Endothelial cell of umbilical vein (primary cell): Measurements from ENCODE around the gene OR5A2. TPM values are rescaled to one million over a fixed set of nuclear protein-coding genes. Genes with fewer than 3 reads are reported as not detected.

Experiments
- BruUV-seq: library from RNA; stranded (reverse); fragments of 400-500 nt; replicated peaks from 2 replicates; lab custom pipeline; 2021; lab: Mats Ljungman, UMichigan
- CTCF ChIA-PET: fragments of 300-600, 350-600 bp; sonication (Branson Sonifier 250); formaldehyde crosslinking; loops from one replicate; lab custom pipeline; 2021; ENCODE audit warnings: antibody characterized with exemption, inconsistent platforms; lab: Charles Lee
- POLR2A ChIA-PET: fragments of 300-600, 350-600 bp; sonication (Branson Sonifier 250); formaldehyde crosslinking; loops from one replicate; lab custom pipeline; 2021; ENCODE audit warnings: antibody characterized with exemption, inconsistent platforms; lab: Charles Lee
- DNase-seq: peaks from one replicate; pipeline ENCODE4 v3.0.0-alpha.2; 2011; ENCODE audit warnings: low read depth, low spot score
- FAIRE-seq: peaks from 2 replicates; lab custom pipeline; 2011; peaks lifted over from hg19 to GRCh38; lab: Jason Lieb, UNC
- H2AFZ ChIP-seq: 2 replicates; pipeline ENCODE4 v1.6.0; 2012; ENCODE audit warnings: low read depth, low read length, control low read depth, inconsistent platforms
- H3K27ac ChIP-seq: 2 replicates; pipeline ENCODE4 v1.5.1; 2011; ENCODE audit warnings: low read depth, mild to moderate bottlenecking, control low read depth, low read length, moderate library complexity; ENCODE audit not compliant: insufficient read depth
- H3K27me3 ChIP-seq, 2 experiments: 2 replicates each; pipeline versions ENCODE4 v1.6.0 to v1.6.1; 2011; ENCODE audit warnings: low read length in 2 of 2, mixed read lengths in 1 of 2; ENCODE audit not compliant: control insufficient read depth in 2 of 2, insufficient read depth in 2 of 2
- H3K36me3 ChIP-seq, 2 experiments: 2 replicates in 1 of 2; 3 replicates in 1 of 2; pipeline ENCODE4 v1.5.1; 2011; ENCODE audit warnings: low read length in 2 of 2, mild to moderate bottlenecking in 1 of 2, moderate library complexity in 1 of 2; ENCODE audit not compliant: control insufficient read depth in 2 of 2, insufficient read depth in 2 of 2; ENCODE audit errors: extremely low read depth in 1 of 2
- H3K4me1 ChIP-seq: 3 replicates; pipeline ENCODE4 v1.5.1; 2011; ENCODE audit warnings: mild to moderate bottlenecking, low read length; ENCODE audit not compliant: control insufficient read depth, insufficient read depth; ENCODE audit errors: extremely low read depth
- H3K4me2 ChIP-seq: 2 replicates; pipeline ENCODE4 v1.6.1; 2011; ENCODE audit warnings: low read length, control low read depth, mixed read lengths; ENCODE audit not compliant: insufficient read depth
- H3K4me3 ChIP-seq, 3 experiments: fragments of 200-600 bp in 1 of 3; sonication (generic), shearing (Covaris generic) in 1 of 3; replicated peaks in 1 of 3; 2 replicates each; pipeline ENCODE4 v1.5.1; 2011 to 2016; ENCODE audit warnings: control low read depth in 3 of 3, low read length in 3 of 3, mild to moderate bottlenecking in 2 of 3, inconsistent platforms in 1 of 3, low read depth in 1 of 3, moderate library complexity in 1 of 3; ENCODE audit not compliant: insufficient read depth in 1 of 3
- H3K79me2 ChIP-seq: 2 replicates; pipeline ENCODE4 v1.6.0; 2012; ENCODE audit warnings: low read length, inconsistent platforms; ENCODE audit not compliant: control insufficient read depth, insufficient read depth
- H3K9ac ChIP-seq: replicated peaks from 2 replicates; pipeline ENCODE3; 2011; ENCODE audit warnings: low read length, control low read depth; ENCODE audit not compliant: insufficient read depth; ENCODE audit errors: extremely low read depth
- H3K9me1 ChIP-seq: replicated peaks from 3 replicates; pipeline ENCODE4 v1.6.0; 2011; ENCODE audit warnings: mild to moderate bottlenecking, low read length; ENCODE audit not compliant: control insufficient read depth, insufficient read depth; ENCODE audit errors: extremely low read depth
- H3K9me3 ChIP-seq: replicated peaks from 2 replicates; pipeline ENCODE4 v1.5.1; 2012; ENCODE audit warnings: low read length, inconsistent platforms; ENCODE audit not compliant: control insufficient read depth, insufficient read depth
- H4K20me1 ChIP-seq: replicated peaks from 2 replicates; pipeline ENCODE3; 2011; ENCODE audit warnings: mild to moderate bottlenecking, low read length; ENCODE audit not compliant: control insufficient read depth, insufficient read depth; ENCODE audit errors: extremely low read depth
- EZH2 ChIP-seq: IDR thresholded peaks from 2 replicates; pipeline ENCODE4 v1.6.1; 2012; ENCODE audit warnings: borderline replicate concordance, low read depth, mild to moderate bottlenecking, moderate library complexity, low read length, inconsistent platforms; ENCODE audit not compliant: severe bottlenecking
- FOS ChIP-seq: IDR thresholded peaks from 2 replicates; pipeline ENCODE4 v1.6.1; 2011; ENCODE audit warnings: mild to moderate bottlenecking, low read length, moderate library complexity, borderline replicate concordance; ENCODE audit not compliant: insufficient read depth
- GATA2 ChIP-seq: IDR thresholded peaks from 2 replicates; pipeline ENCODE4 v1.7.0; 2011; ENCODE audit warnings: low read depth, mild to moderate bottlenecking, moderate library complexity, mixed read lengths, low read length; ENCODE audit not compliant: insufficient read length, insufficient read depth
- JUN ChIP-seq: IDR thresholded peaks from 2 replicates; pipeline ENCODE4 v1.6.1; 2011; ENCODE audit warnings: borderline replicate concordance, low read depth; ENCODE audit not compliant: insufficient read length, insufficient read depth
- MAX ChIP-seq: IDR thresholded peaks from 2 replicates; pipeline ENCODE4 v1.6.1; 2011; ENCODE audit not compliant: insufficient read depth, insufficient read length
- MYC ChIP-seq: IDR thresholded peaks from one replicate; pipeline ENCODE4 v1.6.1; 2011; ENCODE audit warnings: mild to moderate bottlenecking, low read depth, low read length
- POLR2A ChIP-seq: IDR thresholded peaks from 2 replicates; pipeline ENCODE4 v1.6.1; 2012; ENCODE audit warnings: low read depth, mild to moderate bottlenecking, control low read depth, low read length
- POLR2AphosphoS5 ChIP-seq: IDR thresholded peaks from 2 replicates; pipeline ENCODE4 v1.6.1; 2012; ENCODE audit warnings: low read depth, mild to moderate bottlenecking, control low read depth, low read length, moderate library complexity; ENCODE audit not compliant: insufficient read depth
- dilution Hi-C: fragments of 300-500 bp; cut with MboI; formaldehyde crosslinking; loops from one replicate; pipeline ENCODE4 v1.15.0; 2019; ENCODE audit warnings: low sequenced_read_pairs; ENCODE audit not compliant: extremely low pct_ligation_motif_present
- intact Hi-C: fragments of 100-400 bp; cut with micrococcal nuclease; formaldehyde crosslinking; loops from one replicate; pipeline ENCODE4 v1.10.0; 2022
- polyA plus RNA-seq, 4 experiments: library from polyadenylated mRNA; depleted of rRNA in 3 of 4; stranded (reverse) in 3 of 4; unstranded in 1 of 4; fragments of >200 nt; gene quantifications; 2 replicates each; pipeline versions ENCODE4 v1.2.1 to v1.2.3, GENCODE V29; 2011 to 2012; ENCODE audit warnings: missing spikeins in 1 of 4
- total RNA-seq: library from RNA; stranded (reverse); gene quantifications from 2 replicates; pipeline ENCODE4 v1.2.3, GENCODE V29; 2021
- TF ChIP-seq, protein P1 (sequence below), 2 donors: IDR thresholded peaks; 1 replicate in 1 of 2; 2 replicates in 1 of 2; pipeline ENCODE4 v1.5.1; 2011; ENCODE audit warnings: low read length in 2 of 2, mild to moderate bottlenecking in 2 of 2, moderate library complexity in 2 of 2, control low read depth in 1 of 2, inconsistent platforms in 1 of 2, low read depth in 1 of 2; ENCODE audit not compliant: insufficient read depth in 1 of 2; ENCODE audit errors: extremely low read depth in 1 of 2

OR5A2 gene
- total and polyA plus RNA-seq, 2 donors (not counting 3 experiments of a cell fraction or from before 2014, with no cell fraction given): not detected

DNA sequence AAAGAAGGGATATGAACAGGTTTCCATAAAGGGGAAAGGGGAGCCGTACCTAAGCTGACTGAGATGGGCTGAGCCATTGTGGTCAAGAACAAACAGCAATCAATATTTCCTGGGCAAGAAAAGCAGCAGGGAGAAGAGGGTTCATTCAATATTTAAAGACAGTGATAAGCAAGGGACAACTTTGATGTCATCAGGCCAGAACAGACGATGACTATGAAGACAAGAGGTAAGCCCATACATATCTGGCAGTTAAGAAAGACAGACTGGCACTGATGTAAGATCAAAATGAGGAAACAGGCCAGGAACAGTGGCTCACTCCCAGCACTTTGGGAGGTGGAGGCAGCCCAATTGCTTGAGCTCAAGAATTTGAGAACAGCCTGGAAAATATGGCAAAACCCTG lies 2.4 kb downstream of the OR5A2 start:
- Histone ChIP-seq H3K4me3 (no peak overlapping the region), H2AFZ (no peak overlapping the region), H4K20me1 (no peaks in the 10 kb centered on the region), H3K9ac (no peak overlapping the region), H3K4me1 (no peaks in the 10 kb centered on the region), H3K9me1 (no peaks in the 10 kb centered on the region), H3K4me2 (no peak overlapping the region), H3K27me3 (peaks cover 0 to 2% of the 10 kb centered on the region in 2 experiments), H3K9me3 (no peaks in the 10 kb centered on the region), H3K36me3 (no peaks in the 10 kb centered on the region), H3K27ac (no peak overlapping the region), H3K79me2 (no peaks in the 10 kb centered on the region)
- intact Hi-C loops (no loop called here), dilution Hi-C loops (no loop called here)
- ChIA-PET CTCF (no interaction called here), POLR2A (no interaction called here)
- no peak for DNase-seq
- FAIRE-seq: no peak
- BruUV-seq: no TSS peak
- no peak for TF ChIP-seq FOS
- no peak for TF ChIP-seq POLR2AphosphoS5
- no peak for TF ChIP-seq POLR2A
- no peak for TF ChIP-seq MAX
- TF ChIP-seq, protein P1, sequence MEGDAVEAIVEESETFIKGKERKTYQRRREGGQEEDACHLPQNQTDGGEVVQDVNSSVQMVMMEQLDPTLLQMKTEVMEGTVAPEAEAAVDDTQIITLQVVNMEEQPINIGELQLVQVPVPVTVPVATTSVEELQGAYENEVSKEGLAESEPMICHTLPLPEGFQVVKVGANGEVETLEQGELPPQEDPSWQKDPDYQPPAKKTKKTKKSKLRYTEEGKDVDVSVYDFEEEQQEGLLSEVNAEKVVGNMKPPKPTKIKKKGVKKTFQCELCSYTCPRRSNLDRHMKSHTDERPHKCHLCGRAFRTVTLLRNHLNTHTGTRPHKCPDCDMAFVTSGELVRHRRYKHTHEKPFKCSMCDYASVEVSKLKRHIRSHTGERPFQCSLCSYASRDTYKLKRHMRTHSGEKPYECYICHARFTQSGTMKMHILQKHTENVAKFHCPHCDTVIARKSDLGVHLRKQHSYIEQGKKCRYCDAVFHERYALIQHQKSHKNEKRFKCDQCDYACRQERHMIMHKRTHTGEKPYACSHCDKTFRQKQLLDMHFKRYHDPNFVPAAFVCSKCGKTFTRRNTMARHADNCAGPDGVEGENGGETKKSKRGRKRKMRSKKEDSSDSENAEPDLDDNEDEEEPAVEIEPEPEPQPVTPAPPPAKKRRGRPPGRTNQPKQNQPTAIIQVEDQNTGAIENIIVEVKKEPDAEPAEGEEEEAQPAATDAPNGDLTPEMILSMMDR (IDR thresholded peaks at IDR 0.05; ENCODE audit: extremely low read depth in 1 of 2, insufficient read depth in 1 of 2, low read depth in 1 of 2, low read length in 2 of 2): no peak
- TF ChIP-seq MYC: no peak
- TF ChIP-seq EZH2: no peak
- TF ChIP-seq GATA2: no peak
- no peak for TF ChIP-seq JUN
